ENCODE results near the gene LRTM1.

Gene LRTM1

GRCh38 chr3:54955496-54955895 lies 27.6 kb upstream of the LRTM1 start:
- Histone ChIP-seq H3K9ac (ENCODE audit: low read depth, low read length) (no peak overlapping the region), H3K4me1 (ENCODE audit: insufficient read depth, low read length) (peaks cover 49% of the 10 kb centered on the region), H3K9me3 (ENCODE audit: control insufficient read depth, insufficient read depth, low read length) (no peaks in the 10 kb centered on the region), H3K36me3 (ENCODE audit: insufficient read depth, low read length) (no peaks in the 10 kb centered on the region)

GRCh38 chr3:54954521-54954920 lies 26.7 kb upstream of the LRTM1 start:
- peak overlapping the region; percentile 6; the same call in 1 of the 2 replicates for H3K9ac ChIP-seq (ENCODE audit: low read depth, low read length)
- H3K36me3 ChIP-seq (ENCODE audit: insufficient read depth, low read length): no peaks in the 10 kb centered on the region
- H3K9me3 ChIP-seq (ENCODE audit: control insufficient read depth, insufficient read depth, low read length): no peaks in the 10 kb centered on the region
- peaks cover 43% of the 10 kb centered on the region for H3K4me1 ChIP-seq (ENCODE audit: insufficient read depth, low read length)

- H3K9ac ChIP-seq (ENCODE audit: low read depth, low read length): peak overlapping the region; percentile 6; the same call in 1 of the 2 replicates
- H3K36me3 ChIP-seq (ENCODE audit: insufficient read depth, low read length): no peaks in the 10 kb centered on the region
Measured at GRCh38 chr3:54954022-54954421, 26.2 kb upstream of the LRTM1 start.

GRCh38 chr3:54951405-54951804 lies 23.5 kb upstream of the LRTM1 start:
- Histone ChIP-seq H3K9ac (ENCODE audit: low read depth, low read length) (no peak overlapping the region), H3K36me3 (ENCODE audit: insufficient read depth, low read length) (no peaks in the 10 kb centered on the region), H3K9me3 (ENCODE audit: control insufficient read depth, insufficient read depth, low read length) (no peaks in the 10 kb centered on the region), H3K4me1 (ENCODE audit: insufficient read depth, low read length) (peaks cover 35% of the 10 kb centered on the region)

More at GRCh38 chr3:54954022-54954421, 26.2 kb upstream of the LRTM1 start:
- H3K9me3 ChIP-seq (ENCODE audit: control insufficient read depth, insufficient read depth, low read length): no peaks in the 10 kb centered on the region
- H3K4me1 ChIP-seq (ENCODE audit: insufficient read depth, low read length): peaks cover 40% of the 10 kb centered on the region

- no peaks in the 10 kb centered on the region for H3K9me3 ChIP-seq (ENCODE audit: control insufficient read depth, insufficient read depth, low read length)
- no peaks in the 10 kb centered on the region for H3K36me3 ChIP-seq (ENCODE audit: insufficient read depth, low read length)
- H3K4me1 ChIP-seq (ENCODE audit: insufficient read depth, low read length): peaks cover 26% of the 10 kb centered on the region
- no peak overlapping the region for H3K9ac ChIP-seq (ENCODE audit: low read depth, low read length)
Measured at GRCh38 chr3:54950391-54951003, 22.6 kb upstream of the LRTM1 start.

GRCh38 chr3:54949491-54950044 lies 21.7 kb upstream of the LRTM1 start:
- no peaks in the 10 kb centered on the region for H3K36me3 ChIP-seq (ENCODE audit: insufficient read depth, low read length)

GRCh38 chr3:54941690-54942362 lies 14.0 kb upstream of the LRTM1 start:
- Histone ChIP-seq H3K4me1 (ENCODE audit: insufficient read depth, low read length) (peaks cover 10% of the 10 kb centered on the region), H3K36me3 (ENCODE audit: insufficient read depth, low read length) (no peaks in the 10 kb centered on the region), H3K9ac (ENCODE audit: low read depth, low read length) (no peak overlapping the region), H3K9me3 (ENCODE audit: control insufficient read depth, insufficient read depth, low read length) (no peaks in the 10 kb centered on the region)

More at GRCh38 chr3:54949491-54950044, 21.7 kb upstream of the LRTM1 start:
- no peak overlapping the region for H3K9ac ChIP-seq (ENCODE audit: low read depth, low read length)
- peaks cover 17% of the 10 kb centered on the region for H3K4me1 ChIP-seq (ENCODE audit: insufficient read depth, low read length)
- H3K9me3 ChIP-seq (ENCODE audit: control insufficient read depth, insufficient read depth, low read length): no peaks in the 10 kb centered on the region

- no peak overlapping the region for H3K9ac ChIP-seq (ENCODE audit: low read depth, low read length)
- no peaks in the 10 kb centered on the region for H3K9me3 ChIP-seq (ENCODE audit: control insufficient read depth, insufficient read depth, low read length)
- H3K36me3 ChIP-seq (ENCODE audit: insufficient read depth, low read length): no peaks in the 10 kb centered on the region
- peaks cover 15% of the 10 kb centered on the region for H3K4me1 ChIP-seq (ENCODE audit: insufficient read depth, low read length)
Measured at GRCh38 chr3:54940971-54941370, 13.1 kb upstream of the LRTM1 start.

- peaks cover 15% of the 10 kb centered on the region for H3K4me1 ChIP-seq (ENCODE audit: insufficient read depth, low read length)
- H3K9me3 ChIP-seq (ENCODE audit: control insufficient read depth, insufficient read depth, low read length): no peaks in the 10 kb centered on the region
- no peak overlapping the region for H3K9ac ChIP-seq (ENCODE audit: low read depth, low read length)
- H3K36me3 ChIP-seq (ENCODE audit: insufficient read depth, low read length): no peaks in the 10 kb centered on the region
Measured at GRCh38 chr3:54939557-54940300, 11.9 kb upstream of the LRTM1 start.

GRCh38 chr3:54936561-54936960 lies 8.7 kb upstream of the LRTM1 start:
- H3K9ac ChIP-seq (ENCODE audit: low read depth, low read length): no peak overlapping the region
- peaks cover 6% of the 10 kb centered on the region for H3K4me1 ChIP-seq (ENCODE audit: insufficient read depth, low read length)
- no peaks in the 10 kb centered on the region for H3K36me3 ChIP-seq (ENCODE audit: insufficient read depth, low read length)
- no peaks in the 10 kb centered on the region for H3K9me3 ChIP-seq (ENCODE audit: control insufficient read depth, insufficient read depth, low read length)

GRCh38 chr3:54935869-54936268 lies 8.0 kb upstream of the LRTM1 start:
- no peaks in the 10 kb centered on the region for H3K36me3 ChIP-seq (ENCODE audit: insufficient read depth, low read length)
- no peaks in the 10 kb centered on the region for H3K9me3 ChIP-seq (ENCODE audit: control insufficient read depth, insufficient read depth, low read length)
- H3K9ac ChIP-seq (ENCODE audit: low read depth, low read length): no peak overlapping the region
- peaks cover 6% of the 10 kb centered on the region for H3K4me1 ChIP-seq (ENCODE audit: insufficient read depth, low read length)

GRCh38 chr3:54932606-54933005 lies 4.7 kb upstream of the LRTM1 start:
- H3K9me3 ChIP-seq (ENCODE audit: control insufficient read depth, insufficient read depth, low read length): no peaks in the 10 kb centered on the region
- H3K9ac ChIP-seq (ENCODE audit: low read depth, low read length): no peak overlapping the region

GRCh38 chr3:54931182-54931581 lies 3.3 kb upstream of the LRTM1 start:
- Histone ChIP-seq H3K36me3 (ENCODE audit: insufficient read depth, low read length) (no peaks in the 10 kb centered on the region), H3K4me1 (ENCODE audit: insufficient read depth, low read length) (no peaks in the 10 kb centered on the region; the same call in 1 of the 2 replicates), H3K9me3 (ENCODE audit: control insufficient read depth, insufficient read depth, low read length) (no peaks in the 10 kb centered on the region), H3K9ac (ENCODE audit: low read depth, low read length) (no peak overlapping the region)

More at GRCh38 chr3:54932606-54933005, 4.7 kb upstream of the LRTM1 start:
- Histone ChIP-seq H3K36me3 (ENCODE audit: insufficient read depth, low read length) (no peaks in the 10 kb centered on the region), H3K4me1 (ENCODE audit: insufficient read depth, low read length) (peaks cover 6% of the 10 kb centered on the region)

- Histone ChIP-seq H3K36me3 (ENCODE audit: insufficient read depth, low read length) (peaks cover 3% of the 10 kb centered on the region; the same call in 1 of the 2 replicates), H3K9ac (ENCODE audit: low read depth, low read length) (no peak overlapping the region), H3K9me3 (ENCODE audit: control insufficient read depth, insufficient read depth, low read length) (no peaks in the 10 kb centered on the region), H3K4me1 (ENCODE audit: insufficient read depth, low read length) (no peaks in the 10 kb centered on the region)
Measured at GRCh38 chr3:54918516-54918915, 9.3 kb downstream of the LRTM1 start.

All from ES-I3 (cell line).